ENCODE data around the gene DOCK9.
"Not testable (repeated sequence)": the region's sequence is repeated elsewhere in the genome, so short reads cannot be mapped to it uniquely, and the experiment has no call there.

DOCK9 gene

GRCh38 chr13:98775386-98775785 is 202.5 kb downstream of the DOCK9 start:
- no peak for DNase-seq (ENCODE audit: low read depth in 3 of 3)

GRCh38 chr13:98774776-98775175 is 203.1 kb downstream of the DOCK9 start:
- no peak for DNase-seq (ENCODE audit: low read depth in 3 of 3)

- DNase-seq (ENCODE audit: low read depth in 3 of 3) = no peak
These were observed 203.9 kb downstream of the DOCK9 start for GRCh38 chr13:98773921-98774320.

- DNase-seq (ENCODE audit: low read depth in 3 of 3) = no peak
These were observed 204.9 kb downstream of the DOCK9 start for GRCh38 chr13:98772794-98773452.

- DNase-seq (ENCODE audit: low read depth in 3 of 3) = no peak
These were observed 205.8 kb downstream of the DOCK9 start for GRCh38 chr13:98771838-98772611.

GRCh38 chr13:98769736-98770135 is 208.1 kb downstream of the DOCK9 start:
- DNase-seq (ENCODE audit: low read depth in 3 of 3) = no peak

- no peak for DNase-seq (ENCODE audit: low read depth in 3 of 3)
These were observed 209.3 kb downstream of the DOCK9 start for GRCh38 chr13:98768522-98768921.

- no peak for DNase-seq (ENCODE audit: low read depth in 3 of 3)
These were observed 211.2 kb downstream of the DOCK9 start for GRCh38 chr13:98766697-98767096.

- no peak for DNase-seq (ENCODE audit: low read depth in 3 of 3)
These were observed 211.8 kb downstream of the DOCK9 start for GRCh38 chr13:98765996-98766519.

- DNase-seq (ENCODE audit: low read depth in 3 of 3) = no peak
These were observed 215.8 kb downstream of the DOCK9 start for GRCh38 chr13:98761986-98762616.

GRCh38 chr13:98761126-98761985 is 216.5 kb downstream of the DOCK9 start:
- DNase-seq (ENCODE audit: low read depth in 3 of 3) = no peak

GRCh38 chr13:98755729-98756128 is 222.1 kb downstream of the DOCK9 start:
- no peak for DNase-seq (ENCODE audit: low read depth in 3 of 3)

GRCh38 chr13:98755116-98755515 is 222.7 kb downstream of the DOCK9 start:
- DNase-seq (ENCODE audit: low read depth in 3 of 3) = no peak

- DNase-seq (ENCODE audit: low read depth in 3 of 3) = not testable (repeated sequence)
These were observed 223.4 kb downstream of the DOCK9 start for GRCh38 chr13:98754468-98754867.

GRCh38 chr13:98752467-98753290 is 225.2 kb downstream of the DOCK9 start, which contains the start of gene SLC15A1:
SLC15A1 (minus strand) TSS chr13:98752672; CDS start chr13:98752598, 74 bp downstream.
- no peak for DNase-seq (ENCODE audit: low read depth in 3 of 3)

GRCh38 chr13:98751861-98752466 is 225.9 kb downstream of the DOCK9 start:
- no peak for DNase-seq (ENCODE audit: low read depth in 3 of 3)

GRCh38 chr13:98751367-98751782 is 226.5 kb downstream of the DOCK9 start:
- no peak for DNase-seq (ENCODE audit: low read depth in 3 of 3)

GRCh38 chr13:98749501-98749900 is 228.4 kb downstream of the DOCK9 start:
- DNase-seq (ENCODE audit: low read depth in 3 of 3) = no peak

GRCh38 chr13:98746968-98747367 is 230.9 kb downstream of the DOCK9 start:
- DNase-seq (ENCODE audit: low read depth in 3 of 3) = no peak
